SK-N-MC (cell line): ENCODE data around the gene PCBP3.

Source experiments
- EZH2 ChIP-seq: fragments of 200-600 bp; sonication (generic); IDR thresholded peaks from one replicate; pipeline ENCODE4 v1.6.1; 2017; ENCODE audit warnings: antibody characterized with exemption
- FOXP2 ChIP-seq: optimal IDR thresholded peaks from 2 replicates; pipeline ENCODE3; 2011; ENCODE audit warnings: mild to moderate bottlenecking, moderate library complexity; ENCODE audit not compliant: insufficient read depth; ENCODE audit errors: extremely low read length, control extremely low read depth
- POLR2AphosphoS5 ChIP-seq: IDR thresholded peaks from 2 replicates; pipeline ENCODE4 v1.6.1; 2012; ENCODE audit warnings: mild to moderate bottlenecking, low read depth, low read length, borderline replicate concordance

DNA sequence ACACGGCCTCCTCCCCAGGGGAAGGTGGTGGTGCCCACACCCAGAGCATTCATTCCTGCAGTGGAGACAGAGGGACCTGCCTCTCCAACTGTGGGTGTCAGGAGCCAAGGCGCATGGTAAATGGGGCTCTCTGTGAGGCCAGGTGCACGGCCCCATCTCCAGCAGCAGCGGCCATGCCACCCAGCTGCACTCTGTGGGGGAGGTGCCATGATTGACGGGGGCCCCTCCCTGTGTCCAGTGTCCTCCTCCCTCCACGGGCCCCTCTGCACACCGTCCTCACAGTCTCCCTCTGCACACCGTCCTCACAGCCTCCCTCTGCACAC is 254.5 kb downstream of the PCBP3 start:
- TF ChIP-seq EZH2: no peak
- no peak for TF ChIP-seq FOXP2
- TF ChIP-seq POLR2AphosphoS5: no peak
